H9 (cell line): Measurements from ENCODE around the gene TUBB4B. TPM values are rescaled to one million over a fixed set of nuclear protein-coding genes. Genes with fewer than 3 reads are reported as not detected.

ENCODE experiments used
- DNase-seq: peaks from one replicate; pipeline ENCODE4 v3.0.0-alpha.2; 2017
- H2AFZ ChIP-seq: one replicate; pipeline ENCODE4 v1.6.1; 2013; ENCODE audit warnings: mild to moderate bottlenecking, low read length, control low read depth, moderate library complexity
- H2AK5ac ChIP-seq: 2 replicates; pipeline ENCODE4 v1.6.1; 2013; ENCODE audit warnings: low read length, control low read depth, mixed read lengths; ENCODE audit not compliant: insufficient read length
- H2BK120ac ChIP-seq: one replicate; pipeline ENCODE4 v1.6.1; 2013; ENCODE audit warnings: low read depth, mild to moderate bottlenecking, low read length, control low read depth, inconsistent platforms; ENCODE audit not compliant: poor library complexity, severe bottlenecking
- H2BK12ac ChIP-seq: 2 replicates; pipeline ENCODE4 v1.6.1; 2013; ENCODE audit warnings: low read length, control low read depth, mixed read lengths, low read depth; ENCODE audit not compliant: insufficient read length
- H2BK15ac ChIP-seq: 2 replicates; pipeline ENCODE4 v1.6.1; 2013; ENCODE audit warnings: low read depth, low read length, control low read depth
- H2BK20ac ChIP-seq: one replicate; pipeline ENCODE4 v1.6.1; 2013; ENCODE audit warnings: low read depth, mild to moderate bottlenecking, low read length, control low read depth, inconsistent platforms; ENCODE audit not compliant: poor library complexity, severe bottlenecking
- H2BK5ac ChIP-seq: 2 replicates; pipeline ENCODE4 v1.6.1; 2013; ENCODE audit warnings: low read length, control low read depth, mixed read lengths; ENCODE audit not compliant: insufficient read length
- H3K14ac ChIP-seq: 2 replicates; pipeline ENCODE4 v1.6.1; 2013; ENCODE audit warnings: low read length, control low read depth; ENCODE audit not compliant: insufficient read depth
- H3K18ac ChIP-seq: 2 replicates; pipeline ENCODE4 v1.6.1; 2013; ENCODE audit warnings: low read depth, mild to moderate bottlenecking, mixed read lengths, low read length, control low read depth; ENCODE audit not compliant: insufficient read length
- H3K23ac ChIP-seq: 2 replicates; pipeline ENCODE4 v1.6.1; 2013; ENCODE audit warnings: low read length, control low read depth, mixed read lengths, low read depth; ENCODE audit not compliant: insufficient read length
- H3K23me2 ChIP-seq: 2 replicates; pipeline ENCODE4 v1.6.1; 2013; ENCODE audit warnings: low read depth, mild to moderate bottlenecking, mixed read lengths, low read length, control low read depth; ENCODE audit not compliant: insufficient read length, poor library complexity, severe bottlenecking
- H3K27ac ChIP-seq: 2 replicates; pipeline ENCODE4 v1.5.1; 2013; ENCODE audit warnings: low read length, control low read depth, mixed read lengths, low read depth; ENCODE audit not compliant: insufficient read length
- H3K27me3 ChIP-seq: 2 replicates; pipeline ENCODE4 v1.6.1; 2013; ENCODE audit warnings: low read length, control low read depth, inconsistent platforms; ENCODE audit not compliant: insufficient read depth
- H3K4ac ChIP-seq: 2 replicates; pipeline ENCODE4 v1.6.1; 2013; ENCODE audit warnings: low read depth, mild to moderate bottlenecking, control low read depth, inconsistent platforms, low read length, moderate library complexity
- H3K4me1 ChIP-seq: 2 replicates; pipeline ENCODE4 v1.6.1; 2013; ENCODE audit warnings: low read length, control low read depth, inconsistent platforms; ENCODE audit not compliant: insufficient read depth
- H3K4me2 ChIP-seq: 2 replicates; pipeline ENCODE4 v1.6.1; 2013; ENCODE audit warnings: low read length, control low read depth, mixed read lengths; ENCODE audit not compliant: insufficient read length, insufficient read depth
- H3K56ac ChIP-seq: 2 replicates; pipeline ENCODE4 v1.6.1; 2013; ENCODE audit warnings: low read depth, mild to moderate bottlenecking, mixed read lengths, low read length, control low read depth; ENCODE audit not compliant: insufficient read length
- H3K79me1 ChIP-seq: 2 replicates; pipeline ENCODE4 v1.6.1; 2013; ENCODE audit warnings: low read depth, mild to moderate bottlenecking, moderate library complexity, low read length, control low read depth, inconsistent platforms; ENCODE audit not compliant: insufficient read depth, poor library complexity, severe bottlenecking
- H3K79me2 ChIP-seq: 2 replicates; pipeline ENCODE4 v1.6.1; 2013; ENCODE audit warnings: low read length, control low read depth, inconsistent platforms; ENCODE audit not compliant: insufficient read depth
- H3K9ac ChIP-seq: 2 replicates; pipeline ENCODE4 v1.6.1; 2013; ENCODE audit warnings: low read length, control low read depth, mixed read lengths; ENCODE audit not compliant: insufficient read length; ENCODE audit errors: extremely low read depth
- H3K9me3 ChIP-seq: one replicate; pipeline ENCODE4 v1.6.1; 2013; ENCODE audit warnings: low read depth, low read length, inconsistent platforms; ENCODE audit not compliant: control insufficient read depth
- H3T11ph ChIP-seq: one replicate; pipeline ENCODE4 v1.6.1; 2013; ENCODE audit warnings: mild to moderate bottlenecking, low read length, control low read depth, inconsistent platforms
- H4K20me1 ChIP-seq: one replicate; pipeline ENCODE4 v1.6.1; 2013; ENCODE audit not compliant: control insufficient read depth, insufficient read length, insufficient read depth
- H4K5ac ChIP-seq: 2 replicates; pipeline ENCODE4 v1.6.1; 2013; ENCODE audit warnings: low read depth, mild to moderate bottlenecking, mixed read lengths, low read length, control low read depth; ENCODE audit not compliant: insufficient read length
- H4K8ac ChIP-seq: replicated peaks from 2 replicates; pipeline ENCODE4 v1.6.1; 2013; ENCODE audit warnings: low read length, control low read depth, mixed read lengths, low read depth; ENCODE audit not compliant: insufficient read length
- H4K91ac ChIP-seq: 2 replicates; pipeline ENCODE4 v1.6.1; 2013; ENCODE audit warnings: low read depth, mild to moderate bottlenecking, moderate library complexity, mixed read lengths, low read length, control low read depth; ENCODE audit not compliant: insufficient read length
- H3K27ac Mint-ChIP-seq, 3 experiments: 2 replicates in 2 of 3; 3 replicates in 1 of 3; pipeline ENCODE4 v1.8.0; 2020 to 2021; ENCODE audit warnings: mixed read lengths in 3 of 3, mild to moderate bottlenecking in 1 of 3, moderate library complexity in 1 of 3
- H3K27me3 Mint-ChIP-seq: 2 replicates; pipeline ENCODE4 v1.8.0; 2021; ENCODE audit warnings: low read depth, mild to moderate bottlenecking, moderate library complexity, mixed read lengths
- H3K36me3 Mint-ChIP-seq, 3 experiments: 2 replicates in 2 of 3; 3 replicates in 1 of 3; pipeline ENCODE4 v1.8.0; 2020 to 2021; ENCODE audit warnings: low read depth in 3 of 3, mixed read lengths in 3 of 3; ENCODE audit not compliant: insufficient read depth in 1 of 3
- H3K4me1 Mint-ChIP-seq, 2 experiments: 2 replicates each; pipeline ENCODE4 v1.8.0; 2020; ENCODE audit warnings: mixed read lengths in 2 of 2
- H3K4me3 Mint-ChIP-seq, 2 experiments: 2 replicates in 1 of 2; 3 replicates in 1 of 2; pipeline ENCODE4 v1.8.0; 2020 to 2021; ENCODE audit warnings: mild to moderate bottlenecking in 2 of 2, mixed read lengths in 2 of 2, moderate library complexity in 1 of 2
- H3K9me3 Mint-ChIP-seq, 2 experiments: 2 replicates in 1 of 2; 3 replicates in 1 of 2; pipeline ENCODE4 v1.8.0; 2020; ENCODE audit warnings: mild to moderate bottlenecking in 2 of 2, mixed read lengths in 2 of 2, moderate library complexity in 1 of 2
- WGBS: extraction: QIAGEN DNeasy Blood & Tissue Kit; methylation state at CpG from one replicate; pipeline ENCODE4 v1.1.7; 2013; ENCODE audit warnings: missing lambda C conversion rate, low lambda C conversion rate, mixed read lengths; ENCODE audit not compliant: insufficient read length; ENCODE audit errors: extremely low coverage; 5-methylcytosine and 5-hydroxymethylcytosine counted together
- total RNA-seq: library from RNA; stranded (reverse); gene quantifications from 2 replicates; pipeline ENCODE4 v1.2.1, GENCODE V29; 2021
- TF ChIP-seq, protein P1 (sequence below): fragments of 200-600 bp; sonication (generic); conservative IDR thresholded peaks from 3 replicates; pipeline ENCODE4 v1.8.0; 2021; ENCODE audit warnings: antibody characterized with exemption, mild to moderate bottlenecking

The TUBB4B gene
- total RNA-seq, 1 experiment from 2014 or later = 378 TPM

DNA sequence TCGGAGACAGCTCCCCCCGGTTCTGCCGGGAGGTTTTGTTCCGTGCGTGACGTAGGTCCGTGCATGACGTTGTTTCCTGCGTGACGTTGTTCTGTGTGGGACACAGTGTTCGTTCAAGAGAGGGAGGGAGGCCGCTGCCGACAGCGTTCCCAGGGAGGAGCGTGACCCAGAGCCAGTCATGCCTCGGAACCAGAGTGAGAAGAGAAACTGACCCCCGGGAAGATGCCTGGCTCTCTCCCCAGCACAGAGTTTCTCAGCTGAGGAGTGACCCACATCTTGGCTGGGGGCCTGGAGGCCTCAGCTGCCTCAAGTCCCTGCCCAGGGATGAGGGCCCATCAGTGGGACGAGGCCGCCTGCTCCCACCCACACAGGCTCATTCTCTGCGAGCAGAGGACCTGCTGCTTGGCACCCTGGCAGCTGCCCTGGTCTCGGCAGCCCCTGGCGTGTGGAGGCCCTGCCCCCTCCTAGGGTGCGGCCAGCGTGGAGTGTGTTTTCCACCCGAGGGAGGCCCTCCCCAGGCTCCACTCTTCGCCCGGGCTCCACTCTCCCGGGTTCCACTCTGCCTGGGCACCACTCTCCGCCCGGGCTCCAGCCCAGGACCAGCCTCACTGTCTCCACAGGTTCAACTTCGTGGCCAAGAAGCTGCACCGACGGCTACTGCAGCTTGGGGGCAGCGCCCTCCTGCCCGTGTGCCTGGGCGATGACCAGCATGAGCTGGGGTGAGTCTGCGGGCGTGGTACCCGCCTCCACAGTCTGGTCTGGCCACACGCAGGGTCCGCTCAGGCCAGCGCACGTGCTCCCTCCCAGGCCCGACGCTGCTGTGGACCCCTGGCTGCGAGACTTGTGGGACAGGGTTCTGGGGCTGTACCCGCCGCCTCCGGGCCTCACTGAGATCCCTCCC is 27.7 kb upstream of the TUBB4B start:
- H3K23me2 ChIP-seq = no peaks in the 10 kb centered on the region
- TF ChIP-seq, protein P1, sequence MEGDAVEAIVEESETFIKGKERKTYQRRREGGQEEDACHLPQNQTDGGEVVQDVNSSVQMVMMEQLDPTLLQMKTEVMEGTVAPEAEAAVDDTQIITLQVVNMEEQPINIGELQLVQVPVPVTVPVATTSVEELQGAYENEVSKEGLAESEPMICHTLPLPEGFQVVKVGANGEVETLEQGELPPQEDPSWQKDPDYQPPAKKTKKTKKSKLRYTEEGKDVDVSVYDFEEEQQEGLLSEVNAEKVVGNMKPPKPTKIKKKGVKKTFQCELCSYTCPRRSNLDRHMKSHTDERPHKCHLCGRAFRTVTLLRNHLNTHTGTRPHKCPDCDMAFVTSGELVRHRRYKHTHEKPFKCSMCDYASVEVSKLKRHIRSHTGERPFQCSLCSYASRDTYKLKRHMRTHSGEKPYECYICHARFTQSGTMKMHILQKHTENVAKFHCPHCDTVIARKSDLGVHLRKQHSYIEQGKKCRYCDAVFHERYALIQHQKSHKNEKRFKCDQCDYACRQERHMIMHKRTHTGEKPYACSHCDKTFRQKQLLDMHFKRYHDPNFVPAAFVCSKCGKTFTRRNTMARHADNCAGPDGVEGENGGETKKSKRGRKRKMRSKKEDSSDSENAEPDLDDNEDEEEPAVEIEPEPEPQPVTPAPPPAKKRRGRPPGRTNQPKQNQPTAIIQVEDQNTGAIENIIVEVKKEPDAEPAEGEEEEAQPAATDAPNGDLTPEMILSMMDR = peak; percentile 44
- H3T11ph ChIP-seq = no peak overlapping the region
- H3K79me2 ChIP-seq = no peaks in the 10 kb centered on the region
- Mint-ChIP-seq H3K27me3 (no peaks in the 10 kb centered on the region), H3K36me3 (peaks cover 5 to 34% (median 26%) of the 10 kb centered on the region in 3 experiments; a peak in 6 of 7 replicates), H3K9me3 (no peaks in the 10 kb centered on the region), H3K4me1 (peaks cover 4 to 5% of the 10 kb centered on the region in 2 experiments), H3K4me3 (no peak overlapping the region), H3K27ac (no peak overlapping the region; a peak in 1 of 7 replicates)
- H3K9ac ChIP-seq = no peak overlapping the region
- no peak overlapping the region for H4K91ac ChIP-seq
- H3K9me3 ChIP-seq = no peaks in the 10 kb centered on the region
- H2AK5ac ChIP-seq = no peak overlapping the region
- no peak overlapping the region for H3K4me2 ChIP-seq
- no peak overlapping the region for H3K14ac ChIP-seq
- no peaks in the 10 kb centered on the region; the same call in 1 of the 2 replicates for H3K4me1 ChIP-seq
- H3K27me3 ChIP-seq = no peaks in the 10 kb centered on the region
- no peak overlapping the region for H2BK5ac ChIP-seq
- no peak overlapping the region for H3K27ac ChIP-seq
- no peak for DNase-seq
- no peak overlapping the region for H4K8ac ChIP-seq
- WGBS = no CpG with 5 or more reads among the region's 49 CpGs
- H2BK120ac ChIP-seq = no peak overlapping the region
- H3K56ac ChIP-seq = no peak overlapping the region
- no peak overlapping the region for H2BK20ac ChIP-seq
- no peak overlapping the region for H3K23ac ChIP-seq
- H3K4ac ChIP-seq = no peak overlapping the region
- no peaks in the 10 kb centered on the region for H3K79me1 ChIP-seq
- H2AFZ ChIP-seq = no peak overlapping the region
- no peak overlapping the region for H3K18ac ChIP-seq
- H2BK15ac ChIP-seq = no peak overlapping the region
- no peaks in the 10 kb centered on the region for H4K20me1 ChIP-seq
- no peak overlapping the region for H4K5ac ChIP-seq
- H2BK12ac ChIP-seq = no peak overlapping the region
